ENCODE data around the gene NOC2L.

DNA sequence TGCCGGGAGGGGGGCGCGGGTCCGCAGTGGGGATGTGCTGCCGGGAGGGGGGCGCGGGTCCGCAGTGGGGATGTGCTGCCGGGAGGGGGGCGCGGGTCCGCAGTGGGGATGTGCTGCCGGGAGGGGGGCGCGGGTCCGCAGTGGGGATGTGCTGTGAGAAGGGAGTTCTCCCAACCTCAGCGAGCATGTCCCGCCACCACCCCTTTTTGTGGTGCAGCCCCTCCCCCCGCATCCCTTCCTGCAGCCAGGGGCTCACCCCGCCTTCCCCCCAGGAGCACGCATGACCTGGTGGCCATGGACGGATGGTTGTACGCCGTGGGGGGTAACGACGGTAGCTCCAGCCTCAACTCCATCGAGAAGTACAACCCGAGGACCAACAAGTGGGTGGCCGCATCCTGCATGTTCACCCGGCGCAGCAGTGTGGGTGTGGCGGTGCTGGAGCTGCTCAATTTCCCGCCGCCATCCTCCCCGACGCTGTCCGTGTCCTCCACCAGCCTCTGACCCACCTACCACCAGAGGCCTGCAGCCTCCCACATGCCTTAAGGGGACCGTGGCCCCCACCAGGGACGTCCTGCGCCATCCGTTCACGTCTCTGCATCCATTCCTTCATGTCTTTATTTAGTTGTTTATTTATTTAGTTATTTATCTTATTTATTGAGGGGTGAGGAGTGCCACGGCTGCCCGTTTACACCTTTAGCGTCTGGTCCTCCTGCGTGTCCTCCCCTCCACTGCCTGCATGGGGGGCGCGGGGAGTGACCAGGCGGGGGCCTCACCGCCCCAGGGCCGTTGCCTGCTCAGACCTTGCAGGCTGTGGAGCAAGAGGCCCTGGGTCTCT, 5.9 kb upstream of the NOC2L start:
- TF ChIP-seq POLR2A (IDR thresholded peaks at IDR 0.05; ENCODE audit: low read length) = no peak
- no peak for TF ChIP-seq GATA1 (IDR thresholded peaks at IDR 0.05; ENCODE audit: low read depth, low read length)
